GM23338 (cell line): ENCODE data around the gene SMAD1. TPM values are rescaled to one million over a fixed set of nuclear protein-coding genes. Genes with fewer than 3 reads are reported as not detected.

Source experiments
- ATAC-seq: fragments of 200-7000 bp; cut with Tn5 transposase; 3 replicates; pipeline ENCODE4 v1.9.1; 2020
- DNase-seq: peaks from one replicate; pipeline ENCODE4 v3.0.0-alpha.2; 2015; ENCODE audit warnings: low spot score
- H2AFZ ChIP-seq: fragments of 200-600 bp; sonication (generic); 2 replicates; pipeline ENCODE4 v1.8.0; 2016; ENCODE audit warnings: antibody characterized with exemption, mild to moderate bottlenecking, moderate library complexity
- H3F3A ChIP-seq: fragments of 200-600 bp; sonication (generic); replicated peaks from 2 replicates; pipeline ENCODE4 v1.8.0; 2017; ENCODE audit warnings: antibody characterized with exemption, mixed run types, low read depth
- H3K27ac ChIP-seq: fragments of 200-600 bp; sonication (generic); 2 replicates; pipeline ENCODE4 v1.6.1; 2016; ENCODE audit warnings: low read depth
- H3K27me3 ChIP-seq: fragments of 200-600 bp; sonication (generic); 2 replicates; pipeline ENCODE4 v1.8.0; 2016; ENCODE audit warnings: mild to moderate bottlenecking, mixed run types, moderate library complexity; ENCODE audit not compliant: insufficient read depth
- H3K36me3 ChIP-seq: fragments of 200-600 bp; sonication (generic); 2 replicates; pipeline ENCODE4 v1.8.0; 2016; ENCODE audit warnings: mild to moderate bottlenecking; ENCODE audit not compliant: insufficient read depth
- H3K4me1 ChIP-seq: fragments of 200-600 bp; sonication (generic); 2 replicates; pipeline ENCODE4 v1.8.0; 2016; ENCODE audit warnings: mild to moderate bottlenecking, moderate library complexity; ENCODE audit not compliant: insufficient read depth
- H3K4me2 ChIP-seq: fragments of 200-600 bp; sonication (generic); 2 replicates; pipeline ENCODE4 v1.7.1; 2017; ENCODE audit warnings: mixed run types
- H3K4me3 ChIP-seq: fragments of 200-600 bp; sonication (generic); 2 replicates; pipeline ENCODE4 v1.6.1; 2016; ENCODE audit warnings: mixed run types
- H3K79me2 ChIP-seq: fragments of 200-600 bp; sonication (generic); replicated peaks from 2 replicates; pipeline ENCODE4 v1.8.0; 2017; ENCODE audit warnings: mild to moderate bottlenecking; ENCODE audit not compliant: insufficient read depth
- H3K9me2 ChIP-seq: fragments of 200-600 bp; sonication (generic); 2 replicates; pipeline ENCODE4 v1.8.0; 2017; ENCODE audit not compliant: insufficient read depth
- H4K20me1 ChIP-seq: fragments of 200-600 bp; sonication (generic); replicated peaks from 2 replicates; pipeline ENCODE4 v1.8.0; 2017; ENCODE audit warnings: mild to moderate bottlenecking; ENCODE audit not compliant: insufficient read depth
- H3K27ac Mint-ChIP-seq: 2 replicates; pipeline ENCODE4 v1.8.0; 2020; ENCODE audit warnings: inconsistent platforms, mild to moderate bottlenecking, moderate library complexity, mixed read lengths
- H3K27me3 Mint-ChIP-seq: 3 replicates; pipeline ENCODE4 v1.8.0; 2022; ENCODE audit warnings: low read depth, mild to moderate bottlenecking, moderate library complexity, mixed read lengths, inconsistent platforms; ENCODE audit not compliant: insufficient read depth, poor library complexity
- H3K36me3 Mint-ChIP-seq: 3 replicates; pipeline ENCODE4 v1.8.0; 2021; ENCODE audit warnings: low read depth, mild to moderate bottlenecking, inconsistent platforms, moderate library complexity, mixed read lengths
- H3K4me1 Mint-ChIP-seq: 3 replicates; pipeline ENCODE4 v1.8.0; 2020; ENCODE audit warnings: mild to moderate bottlenecking, inconsistent platforms, mixed read lengths
- H3K4me3 Mint-ChIP-seq: 3 replicates; pipeline ENCODE4 v1.8.0; 2021; ENCODE audit warnings: moderate library complexity, mild to moderate bottlenecking, inconsistent platforms, mixed read lengths
- H3K9me3 Mint-ChIP-seq: 3 replicates; pipeline ENCODE4 v1.8.0; 2020; ENCODE audit warnings: moderate library complexity, mild to moderate bottlenecking, inconsistent platforms, mixed read lengths
- CREB1 ChIP-seq: fragments of 250-450 bp; sonication (Bioruptor Pico); IDR thresholded peaks from 2 replicates; pipeline ENCODE4 v1.5.0; 2020; ENCODE audit warnings: low read depth, mild to moderate bottlenecking, moderate library complexity
- CTCF ChIP-seq, 2 experiments: fragments of 200-600 bp in 1 of 2; sonication (generic) in 1 of 2; conservative IDR thresholded peaks; 2 replicates each; pipeline versions ENCODE4 v1.5.1 to v1.6.1; 2016 to 2017; ENCODE audit warnings: antibody characterized with exemption in 2 of 2, low read depth in 2 of 2, mild to moderate bottlenecking in 2 of 2, moderate library complexity in 1 of 2
- ETS1 ChIP-seq: IDR thresholded peaks from 2 replicates; pipeline ENCODE4 v1.6.1; 2016; ENCODE audit warnings: antibody characterized with exemption
- JUNB ChIP-seq: IDR thresholded peaks from one replicate; pipeline ENCODE4 v1.6.1; 2016; ENCODE audit warnings: antibody characterized with exemption; ENCODE audit not compliant: unreplicated experiment
- NANOG ChIP-seq: IDR thresholded peaks from 2 replicates; pipeline ENCODE4 v1.6.1; 2016; ENCODE audit warnings: antibody characterized with exemption, borderline replicate concordance
- POLR2AphosphoS5 ChIP-seq: IDR thresholded peaks from 2 replicates; pipeline ENCODE4 v1.6.1; 2016; ENCODE audit warnings: antibody characterized with exemption, low read depth
- REST ChIP-seq: IDR thresholded peaks from one replicate; pipeline ENCODE4 v1.6.1; 2018; ENCODE audit warnings: antibody characterized with exemption; ENCODE audit not compliant: unreplicated experiment
- STAT1 ChIP-seq: IDR thresholded peaks from one replicate; pipeline ENCODE4 v1.6.1; 2016; ENCODE audit warnings: antibody characterized with exemption; ENCODE audit not compliant: unreplicated experiment
- ZNF114 ChIP-seq: fragments of 250-450 bp; sonication (Bioruptor Pico); IDR thresholded peaks from 2 replicates; pipeline ENCODE4 v1.5.0; 2020; ENCODE audit warnings: mild to moderate bottlenecking, moderate library complexity
- ZNF462 ChIP-seq: fragments of 250-450 bp; sonication (Bioruptor Pico); IDR thresholded peaks from 2 replicates; pipeline ENCODE4 v1.5.0; 2020; ENCODE audit warnings: mild to moderate bottlenecking, moderate library complexity
- polyA plus RNA-seq: library from polyadenylated mRNA; unstranded; fragments of >200 nt; fragmentation: Nextera tagmentation; extraction: Ambion mirVana; gene quantifications from 2 replicates; pipeline ENCODE4 v1.2.1, GENCODE V29; 2016
- total RNA-seq: library from RNA; depleted of rRNA; stranded (reverse); fragments of >200 nt; shearing (Covaris generic); gene quantifications from 2 replicates; pipeline ENCODE4 v1.2.3, GENCODE V29; 2014

Gene SMAD1
- total and polyA plus RNA-seq, 2 experiments from 2014 or later: 19.8 to 33.6 TPM

- H3K4me3 Mint-ChIP-seq: no peak overlapping the region
- Histone ChIP-seq H3K27me3 (no peaks in the 10 kb centered on the region), H3K4me3 (no peak overlapping the region), H3K36me3 (no peaks in the 10 kb centered on the region), H3K4me2 (no peak overlapping the region), H3K4me1 (peaks cover 25% of the 10 kb centered on the region), H4K20me1 (0 out of 2 replicates have a peak, but pooled peaks cover 11% of the 10 kb centered on the region), H3K27ac (no peak overlapping the region), H3F3A (no peaks in the 10 kb centered on the region), H3K79me2 (peaks cover 99% of the 10 kb centered on the region), H2AFZ (no peak overlapping the region), H3K9me2 (no peaks in the 10 kb centered on the region)
- H3K4me1 Mint-ChIP-seq: peaks cover 21% of the 10 kb centered on the region
- H3K36me3 Mint-ChIP-seq: no peaks in the 10 kb centered on the region
- H3K9me3 Mint-ChIP-seq: no peaks in the 10 kb centered on the region
- H3K27ac Mint-ChIP-seq: no peak overlapping the region
- no peak for TF ChIP-seq ETS1
- TF ChIP-seq REST: no peak
- TF ChIP-seq STAT1: no peak
- TF ChIP-seq POLR2AphosphoS5: no peak
- no peak for TF ChIP-seq JUNB
- no peak for TF ChIP-seq ZNF462 (CRISPR knock-in tag)
- TF ChIP-seq CTCF (conservative IDR thresholded peaks at IDR 0.05; ENCODE audit: low read depth in 2 of 2): no peak
- no peak for TF ChIP-seq NANOG
- no peak for TF ChIP-seq CREB1 (CRISPR knock-in tag)
- TF ChIP-seq ZNF114: no peak
- no peak for DNase-seq
- ATAC-seq: no peak
- no peaks in the 10 kb centered on the region for H3K27me3 Mint-ChIP-seq
Observed at GRCh38 chr4:145489556-145489955, 7.9 kb downstream of the SMAD1 start.
